Skeletal muscle satellite cell (primary cell): ENCODE measurements around the gene GLS.
"Not testable (repeated sequence)": the region's sequence is repeated elsewhere in the genome, so short reads cannot be mapped to it uniquely, and the experiment has no call there.

Experiments used
- H3K27me3 ChIP-seq: 2 replicates; pipeline ENCODE4 v1.7.0; 2013; ENCODE audit warnings: low read length; ENCODE audit not compliant: control insufficient read depth, insufficient read depth
- H3K36me3 ChIP-seq: 2 replicates; pipeline ENCODE4 v1.7.0; 2013; ENCODE audit warnings: mild to moderate bottlenecking, control low read depth, low read length; ENCODE audit not compliant: insufficient read depth
- H3K4me1 ChIP-seq: 2 replicates; pipeline ENCODE4 v1.7.0; 2013; ENCODE audit warnings: low read length; ENCODE audit not compliant: control insufficient read depth, insufficient read depth
- H3K4me2 ChIP-seq: 2 replicates; pipeline ENCODE4 v1.7.0; 2013; ENCODE audit warnings: mild to moderate bottlenecking, low read length
- H3K4me3 ChIP-seq: 2 replicates; pipeline ENCODE4 v1.7.0; 2013; ENCODE audit warnings: low read length
- H3K9ac ChIP-seq: 2 replicates; pipeline ENCODE4 v1.7.0; 2013; ENCODE audit warnings: mild to moderate bottlenecking, low read depth, low read length, moderate library complexity
- H3K9me3 ChIP-seq: replicated peaks from 2 replicates; pipeline ENCODE4 v1.7.0; 2013; ENCODE audit warnings: mild to moderate bottlenecking, control low read depth, low read length

The GLS gene

GRCh38 chr2:190940454-190940853 is 59.8 kb downstream of the GLS start:
- Histone ChIP-seq H3K4me1 (peaks cover 10% of the 10 kb centered on the region), H3K27me3 (no peaks in the 10 kb centered on the region), H3K4me3 (no peak overlapping the region), H3K4me2 (no peak overlapping the region), H3K36me3 (peaks cover 24% of the 10 kb centered on the region), H3K9me3 (no peaks in the 10 kb centered on the region), H3K9ac (no peak overlapping the region)

- no peak overlapping the region for H3K4me3 ChIP-seq
These were observed 61.0 kb downstream of the GLS start for GRCh38 chr2:190941571-190941970.

GRCh38 chr2:190942697-190943096 is 62.1 kb downstream of the GLS start:
- H3K4me1 ChIP-seq, result peaks cover 29% of the 10 kb centered on the region
- peaks cover 6% of the 10 kb centered on the region for H3K36me3 ChIP-seq
- H3K9me3 ChIP-seq, result no peaks in the 10 kb centered on the region
- H3K4me3 ChIP-seq, result no peak overlapping the region
- H3K4me2 ChIP-seq, result no peak overlapping the region
- no peaks in the 10 kb centered on the region for H3K27me3 ChIP-seq
- no peak overlapping the region for H3K9ac ChIP-seq

More at GRCh38 chr2:190941571-190941970, 61.0 kb downstream of the GLS start:
- H3K9me3 ChIP-seq, result no peaks in the 10 kb centered on the region
- no peak overlapping the region for H3K4me2 ChIP-seq
- H3K9ac ChIP-seq, result no peak overlapping the region
- H3K36me3 ChIP-seq, result peaks cover 14% of the 10 kb centered on the region
- peaks cover 18% of the 10 kb centered on the region for H3K4me1 ChIP-seq
- no peaks in the 10 kb centered on the region for H3K27me3 ChIP-seq

GRCh38 chr2:190943706-190944105 is 63.1 kb downstream of the GLS start:
- no peak overlapping the region for H3K4me2 ChIP-seq
- H3K4me3 ChIP-seq, result no peak overlapping the region
- H3K4me1 ChIP-seq, result peaks cover 34% of the 10 kb centered on the region
- H3K9ac ChIP-seq, result no peak overlapping the region
- H3K9me3 ChIP-seq, result no peaks in the 10 kb centered on the region
- H3K27me3 ChIP-seq, result no peaks in the 10 kb centered on the region
- H3K36me3 ChIP-seq, result peaks cover 5% of the 10 kb centered on the region

- H3K9ac ChIP-seq, result no peak overlapping the region
- no peaks in the 10 kb centered on the region for H3K27me3 ChIP-seq
- H3K4me1 ChIP-seq, result peaks cover 34% of the 10 kb centered on the region
- H3K36me3 ChIP-seq, result peaks cover 5% of the 10 kb centered on the region
- peak overlapping the region; percentile 39 for H3K4me3 ChIP-seq
- peak overlapping the region; percentile 72 for H3K4me2 ChIP-seq
- no peaks in the 10 kb centered on the region for H3K9me3 ChIP-seq
These were observed 66.5 kb downstream of the GLS start for GRCh38 chr2:190947141-190947540.

- Histone ChIP-seq H3K36me3 (no peaks in the 10 kb centered on the region), H3K27me3 (no peaks in the 10 kb centered on the region), H3K9ac (peak overlapping the region; percentile 16), H3K4me1 (peaks cover 34% of the 10 kb centered on the region), H3K9me3 (no peaks in the 10 kb centered on the region), H3K4me3 (peak overlapping the region; percentile 39), H3K4me2 (peak overlapping the region; percentile 72)
These were observed 67.2 kb downstream of the GLS start for GRCh38 chr2:190947711-190948251.

GRCh38 chr2:190948671-190949070 is 68.0 kb downstream of the GLS start:
- Histone ChIP-seq H3K4me1 (peaks cover 34% of the 10 kb centered on the region), H3K27me3 (no peaks in the 10 kb centered on the region), H3K36me3 (no peaks in the 10 kb centered on the region), H3K9me3 (no peaks in the 10 kb centered on the region), H3K9ac (no peak overlapping the region), H3K4me2 (peak overlapping the region; percentile 72), H3K4me3 (no peak overlapping the region)

GRCh38 chr2:190950566-190950991 is 70.0 kb downstream of the GLS start:
- H3K4me1 ChIP-seq, result peaks cover 34% of the 10 kb centered on the region
- H3K4me2 ChIP-seq, result no peak overlapping the region
- no peak overlapping the region for H3K4me3 ChIP-seq
- no peaks in the 10 kb centered on the region for H3K9me3 ChIP-seq
- no peaks in the 10 kb centered on the region for H3K36me3 ChIP-seq
- no peak overlapping the region for H3K9ac ChIP-seq
- H3K27me3 ChIP-seq, result no peaks in the 10 kb centered on the region

- H3K36me3 ChIP-seq, result no peaks in the 10 kb centered on the region
- H3K4me3 ChIP-seq, result no peak overlapping the region
- no peaks in the 10 kb centered on the region for H3K27me3 ChIP-seq
- no peaks in the 10 kb centered on the region for H3K9me3 ChIP-seq
- no peak overlapping the region for H3K4me2 ChIP-seq
- H3K4me1 ChIP-seq, result peaks cover 10% of the 10 kb centered on the region
- no peak overlapping the region for H3K9ac ChIP-seq
These were observed 72.6 kb downstream of the GLS start for GRCh38 chr2:190953257-190953656.

- no peak overlapping the region for H3K4me3 ChIP-seq
- H3K36me3 ChIP-seq, result peaks cover 40% of the 10 kb centered on the region
- H3K9me3 ChIP-seq, result no peaks in the 10 kb centered on the region
- H3K27me3 ChIP-seq, result no peaks in the 10 kb centered on the region
- no peak overlapping the region for H3K9ac ChIP-seq
- no peak overlapping the region for H3K4me2 ChIP-seq
- peaks cover 6% of the 10 kb centered on the region for H3K4me1 ChIP-seq
These were observed 79.5 kb downstream of the GLS start for GRCh38 chr2:190959911-190960788.

- H3K4me3 ChIP-seq, H3K9me3 ChIP-seq, H3K9ac ChIP-seq, H3K4me2 ChIP-seq, H3K27me3 ChIP-seq, H3K4me1 ChIP-seq: not testable (repeated sequence)
- peaks cover 50% of the 10 kb centered on the region for H3K36me3 ChIP-seq
These were observed 80.5 kb downstream of the GLS start for GRCh38 chr2:190961117-190961516.
